SK-N-SH (cell line): ENCODE data around the gene GLIS1. TPM values are rescaled to one million over a fixed set of nuclear protein-coding genes. Genes with fewer than 3 reads are reported as not detected.

Experiments used
- CTCF ChIA-PET: fragments of 300-600, 350-600 bp; formaldehyde crosslinking; extraction: SDS; loops from one replicate; lab custom pipeline; 2021; lab: Yijun Ruan, JAX
- POLR2A ChIA-PET: fragments of 350-600 bp; sonication (Branson Sonifier 250); formaldehyde crosslinking; extraction: SDS; loops from one replicate; lab custom pipeline; 2020; ENCODE audit warnings: antibody characterized with exemption, inconsistent platforms; lab: Yijun Ruan, JAX
- DNase-seq: peaks from one replicate; pipeline ENCODE4 v3.0.0; 2012
- H2AFZ ChIP-seq: fragments of 200-600 bp; sonication (generic); 2 replicates; pipeline ENCODE4 v1.8.1; 2016; ENCODE audit warnings: antibody characterized with exemption, mild to moderate bottlenecking, low read depth
- H3F3A ChIP-seq: fragments of 200-600 bp; sonication (generic); replicated peaks from 2 replicates; pipeline ENCODE3; 2016; ENCODE audit warnings: antibody characterized with exemption, mild to moderate bottlenecking; ENCODE audit not compliant: insufficient read depth
- H3K27ac ChIP-seq, 2 experiments: fragments of 200-500 bp in 1 of 2; fragments of 200-600 bp in 1 of 2; sonication (Bioruptor generic) in 1 of 2; sonication (generic), shearing (Covaris generic) in 1 of 2; 2 replicates each; pipeline versions ENCODE4 v1.5.1 to v1.6.1; 2014 to 2016; ENCODE audit warnings: low read depth in 2 of 2, inconsistent platforms in 1 of 2, low read length in 1 of 2, mild to moderate bottlenecking in 1 of 2, mixed read lengths in 1 of 2
- H3K27me3 ChIP-seq: fragments of 200-600 bp; sonication (generic), shearing (Covaris generic); 2 replicates; pipeline ENCODE4 v1.6.1; 2016; ENCODE audit warnings: mixed run types; ENCODE audit not compliant: insufficient read depth
- H3K36me3 ChIP-seq, 2 experiments: fragments of 200-500 bp in 1 of 2; fragments of 200-600 bp in 1 of 2; sonication (Bioruptor generic) in 1 of 2; sonication (generic) in 1 of 2; replicated peaks in 1 of 2; 2 replicates each; pipeline versions ENCODE3 to v1.5.1; 2014 to 2016; ENCODE audit warnings: low read length in 1 of 2, mild to moderate bottlenecking in 1 of 2; ENCODE audit not compliant: insufficient read depth in 2 of 2, control insufficient read depth in 1 of 2
- H3K4me1 ChIP-seq, 2 experiments: fragments of 200-500 bp in 1 of 2; fragments of 200-600 bp in 1 of 2; sonication (Bioruptor generic) in 1 of 2; sonication (generic), shearing (Covaris generic) in 1 of 2; 2 replicates each; pipeline versions ENCODE4 v1.5.1 to v1.6.1; 2014 to 2016; ENCODE audit warnings: low read depth in 1 of 2, low read length in 1 of 2, mixed run types in 1 of 2; ENCODE audit not compliant: insufficient read depth in 2 of 2, control insufficient read depth in 1 of 2
- H3K4me2 ChIP-seq: fragments of 200-600 bp; sonication (generic), shearing (Covaris generic); 2 replicates; pipeline ENCODE4 v1.6.1; 2017; ENCODE audit warnings: mixed run types
- H3K4me3 ChIP-seq, 2 experiments: fragments of 200-500 bp in 1 of 2; fragments of 200-600 bp in 1 of 2; sonication (Bioruptor generic) in 1 of 2; sonication (generic), shearing (Covaris generic) in 1 of 2; 2 replicates each; pipeline versions ENCODE4 v1.5.1 to v1.8.1; 2014 to 2016; ENCODE audit warnings: low read depth in 2 of 2, inconsistent platforms in 1 of 2, low read length in 1 of 2, mild to moderate bottlenecking in 1 of 2, mixed read lengths in 1 of 2, moderate library complexity in 1 of 2
- H3K79me2 ChIP-seq: fragments of 200-600 bp; sonication (generic); 2 replicates; pipeline ENCODE4 v1.8.1; 2017; ENCODE audit warnings: mild to moderate bottlenecking; ENCODE audit not compliant: insufficient read depth
- H3K9ac ChIP-seq: fragments of 200-600 bp; sonication (generic); 2 replicates; pipeline ENCODE4 v1.6.1; 2017; ENCODE audit warnings: mixed run types
- H3K9me2 ChIP-seq: fragments of 200-600 bp; sonication (generic); 2 replicates; pipeline ENCODE4 v1.6.1; 2017; ENCODE audit warnings: mixed run types
- H3K9me3 ChIP-seq: fragments of 200-600 bp; sonication (generic); 2 replicates; pipeline ENCODE4 v1.6.1; 2017; ENCODE audit warnings: mixed run types, mild to moderate bottlenecking, moderate library complexity
- H4K20me1 ChIP-seq: fragments of 200-600 bp; sonication (generic); 2 replicates; pipeline ENCODE4 v1.6.1; 2017; ENCODE audit warnings: mild to moderate bottlenecking, mixed run types; ENCODE audit not compliant: insufficient read depth
- CHD2 ChIP-seq: fragments of 150-350 bp; IDR thresholded peaks from 2 replicates; pipeline ENCODE4 v1.6.1; 2018; ENCODE audit warnings: low read length; ENCODE audit not compliant: partially characterized antibody
- ELF1 ChIP-seq: IDR thresholded peaks from 2 replicates; pipeline ENCODE4 v1.4.0; 2012
- EP300 ChIP-seq, 2 experiments: IDR thresholded peaks; 2 replicates each; pipeline versions ENCODE4 v1.4.0 to v1.6.1; 2012; ENCODE audit warnings: borderline replicate concordance in 1 of 2, low read depth in 1 of 2, low read length in 1 of 2
- EZH2phosphoT487 ChIP-seq: fragments of 200-600 bp; sonication (generic); IDR thresholded peaks from 2 replicates; pipeline ENCODE4 v1.6.1; 2017; ENCODE audit warnings: low read depth, mixed run types, mild to moderate bottlenecking, antibody characterized with exemption, moderate library complexity, borderline replicate concordance
- FOXJ3 ChIP-seq: sonication (generic); formaldehyde crosslinking; IDR thresholded peaks from 2 replicates; pipeline ENCODE4 v1.5.1; 2020; ENCODE audit warnings: mild to moderate bottlenecking, missing genetic modification reagents
- FOXM1 ChIP-seq: IDR thresholded peaks from 2 replicates; pipeline ENCODE4 v1.4.0; 2012; ENCODE audit warnings: low read depth, mild to moderate bottlenecking
- GABPA ChIP-seq: IDR thresholded peaks from 2 replicates; pipeline ENCODE4 v1.4.0; 2012; ENCODE audit warnings: low read depth, mild to moderate bottlenecking
- GATA2 ChIP-seq: sonication (generic); formaldehyde crosslinking; IDR thresholded peaks from 2 replicates; pipeline ENCODE4 v1.5.0; 2020; ENCODE audit warnings: mild to moderate bottlenecking, missing genetic modification reagents
- NRF1 ChIP-seq: IDR thresholded peaks from 2 replicates; pipeline ENCODE4 v1.6.1; 2012; ENCODE audit warnings: low read depth, mild to moderate bottlenecking, low read length
- POLR2AphosphoS5 ChIP-seq: IDR thresholded peaks from 2 replicates; pipeline ENCODE4 v1.6.1; 2012; ENCODE audit warnings: low read depth, low read length
- RAD21 ChIP-seq: IDR thresholded peaks from 2 replicates; pipeline ENCODE4 v1.6.1; 2012; ENCODE audit warnings: mild to moderate bottlenecking, low read length
- RCOR1 ChIP-seq: fragments of 150-350 bp; IDR thresholded peaks from 2 replicates; pipeline ENCODE4 v1.6.1; 2017; ENCODE audit warnings: antibody characterized with exemption, low read length
- SMC3 ChIP-seq: IDR thresholded peaks from 2 replicates; pipeline ENCODE4 v1.6.1; 2012; ENCODE audit warnings: low read depth, low read length, improper control_type of control experiment
- TEAD4 ChIP-seq: IDR thresholded peaks from 2 replicates; pipeline ENCODE4 v1.4.0; 2012; ENCODE audit warnings: mild to moderate bottlenecking, borderline replicate concordance; ENCODE audit not compliant: insufficient read depth
- USF1 ChIP-seq: IDR thresholded peaks from 2 replicates; pipeline ENCODE4 v1.4.0; 2012; ENCODE audit warnings: low read depth, borderline replicate concordance
- YY1 ChIP-seq: IDR thresholded peaks from 2 replicates; pipeline ENCODE4 v1.4.0; 2012; ENCODE audit warnings: low read depth, mild to moderate bottlenecking
- WGBS: methylation state at CpG from one replicate; pipeline ENCODE4 v1.1.6; 2017; ENCODE audit warnings: low lambda C conversion rate; 5-methylcytosine and 5-hydroxymethylcytosine counted together
- polyA plus RNA-seq, 3 experiments: library from polyadenylated mRNA; depleted of rRNA; stranded (reverse); fragments of >200 nt; gene quantifications; 2 replicates each; pipeline ENCODE4 v1.2.3, GENCODE V29; 2012

Gene GLIS1
- polyA plus RNA-seq, 1 of the 3 experiments (the other 2 are of a cell fraction), result 0.13 TPM

DNA sequence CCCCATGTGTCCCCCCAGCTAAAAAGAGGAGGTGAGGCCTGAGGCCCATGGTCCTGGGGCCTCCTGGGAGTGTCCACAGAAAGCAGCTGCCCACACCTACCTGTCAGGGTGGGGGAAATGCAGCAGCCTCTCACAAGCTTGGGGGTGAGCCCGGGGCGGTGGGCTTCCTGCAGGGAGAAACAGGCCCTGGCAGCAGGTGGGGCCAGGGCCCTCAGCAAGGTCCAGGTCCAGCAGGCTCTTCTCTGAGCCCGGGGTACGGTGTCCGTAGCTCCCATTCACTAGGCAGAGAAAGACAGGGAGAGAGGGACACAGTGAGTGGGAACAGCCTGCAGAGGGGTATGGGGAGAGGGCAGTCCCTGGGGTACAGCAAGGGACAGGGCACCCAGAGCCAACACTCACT lies 139.0 kb downstream of the GLIS1 start:
- no peaks in the 10 kb centered on the region for H3F3A ChIP-seq
- no peaks in the 10 kb centered on the region; a peak in 1 of 4 replicates for H3K4me1 ChIP-seq
- H3K4me3 ChIP-seq, result no peak overlapping the region
- TF ChIP-seq TEAD4 (no peak), YY1 (no peak), ELF1 (no peak), RCOR1 (no peak), FOXJ3 (CRISPR knock-in tag) (no peak), EZH2phosphoT487 (no peak), EP300 (IDR thresholded peaks at IDR 0.05; ENCODE audit: borderline replicate concordance in 1 of 2, low read depth in 1 of 2, low read length in 1 of 2) (no peak), GATA2 (no peak)
- DNase-seq, result no peak
- no peaks in the 10 kb centered on the region for H3K9me3 ChIP-seq
- H4K20me1 ChIP-seq, result no peaks in the 10 kb centered on the region
- H3K4me2 ChIP-seq, result no peak overlapping the region
- no peaks in the 10 kb centered on the region for H3K79me2 ChIP-seq
- no peaks in the 10 kb centered on the region for H3K27me3 ChIP-seq
- WGBS, result 40% methylated on average over 5 of the region's 5 CpGs
- no peak overlapping the region for H2AFZ ChIP-seq
- H3K9ac ChIP-seq, result no peak overlapping the region
- no peaks in the 10 kb centered on the region for H3K36me3 ChIP-seq
- CTCF ChIA-PET, result interaction anchor here (0.9 to 2.9 kb wide), 6 partner anchors 9 to 115 kb away, joined by 3 to 9 read pairs (median 6); no protein-coding TSS in a partner anchor
- H3K27ac ChIP-seq, result no peak overlapping the region
- H3K9me2 ChIP-seq, result no peaks in the 10 kb centered on the region
- POLR2A ChIA-PET, result no interaction called here

DNA sequence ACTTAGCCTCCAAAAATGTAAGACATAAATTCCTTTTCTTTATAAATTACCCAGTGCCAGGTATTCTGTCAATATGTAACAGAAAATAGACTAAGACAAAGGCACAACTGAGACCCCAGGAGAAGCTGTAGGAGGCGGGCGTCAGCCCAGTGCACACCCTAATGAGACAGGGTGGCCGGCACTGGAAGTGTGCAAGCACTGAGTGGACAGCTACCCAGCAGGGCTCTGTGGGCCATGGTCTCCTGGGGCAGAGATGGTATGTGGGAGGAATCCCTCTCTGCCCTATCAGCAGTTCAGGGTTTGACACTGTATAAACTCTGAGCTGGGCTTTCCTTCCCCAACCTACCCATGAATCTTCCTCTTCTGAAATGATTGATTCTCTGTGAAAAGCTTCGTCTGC lies 139.5 kb downstream of the GLIS1 start:
- CTCF ChIA-PET, result interaction anchor here (0.9 to 2.9 kb wide), 4 partner anchors 9 to 82 kb away, joined by 3 to 8 read pairs (median 6); no protein-coding TSS in a partner anchor
- Histone ChIP-seq H3K79me2 (no peaks in the 10 kb centered on the region), H3K4me3 (no peak overlapping the region), H3F3A (no peaks in the 10 kb centered on the region), H3K9ac (no peak overlapping the region), H3K4me1 (no peaks in the 10 kb centered on the region; a peak in 1 of 4 replicates), H3K27me3 (no peaks in the 10 kb centered on the region), H3K9me3 (no peaks in the 10 kb centered on the region), H3K36me3 (no peaks in the 10 kb centered on the region), H4K20me1 (no peaks in the 10 kb centered on the region)
- POLR2A ChIA-PET, result no interaction called here
- WGBS, result 83% methylated on average over 4 of the region's 4 CpGs
- DNase-seq, result no peak
- no peak for TF ChIP-seq RCOR1
- TF ChIP-seq TEAD4, result no peak
- no peak for TF ChIP-seq CHD2
- TF ChIP-seq FOXM1, result no peak
- TF ChIP-seq GATA2, result no peak
- TF ChIP-seq GABPA, result no peak
- TF ChIP-seq SMC3, result no peak
- TF ChIP-seq, all 33 proteins: peak for 0
- Histone ChIP-seq H3K9me2 (no peaks in the 10 kb centered on the region), H3K4me2 (no peak overlapping the region), H2AFZ (no peak overlapping the region), H3K27ac (no peak overlapping the region)

GRCh38 chr1:53598966-53599365 lies 140.0 kb downstream of the GLIS1 start:
- no peaks in the 10 kb centered on the region for H4K20me1 ChIP-seq
- H3K4me3 ChIP-seq, result no peak overlapping the region
- no peak overlapping the region for H3K27ac ChIP-seq
- ChIA-PET POLR2A (no interaction called here), CTCF (interaction anchor here (0.9 to 2.9 kb wide), 2 partner anchors 14 to 19 kb away, joined by 3 to 8 read pairs; no protein-coding TSS in a partner anchor)
- WGBS, result 90% methylated on average over 2 of the region's 4 CpGs
- H3K27me3 ChIP-seq, result no peaks in the 10 kb centered on the region
- no peak overlapping the region for H2AFZ ChIP-seq
- H3K4me1 ChIP-seq, result peaks cover 0 to under 1% of the 10 kb centered on the region in 2 experiments; a peak in 1 of 4 replicates
- H3K4me2 ChIP-seq, result no peak overlapping the region
- no peaks in the 10 kb centered on the region for H3K36me3 ChIP-seq
- H3K9me2 ChIP-seq, result no peaks in the 10 kb centered on the region
- H3K79me2 ChIP-seq, result no peaks in the 10 kb centered on the region
- no peak for TF ChIP-seq EZH2phosphoT487
- no peak for TF ChIP-seq NRF1
- no peak for TF ChIP-seq EP300 (IDR thresholded peaks at IDR 0.05; ENCODE audit: borderline replicate concordance in 1 of 2, low read depth in 1 of 2, low read length in 1 of 2)
- TF ChIP-seq USF1, result no peak
- no peak for TF ChIP-seq RAD21
- no peak for TF ChIP-seq POLR2AphosphoS5
- H3K9me3 ChIP-seq, result no peaks in the 10 kb centered on the region
- H3K9ac ChIP-seq, result no peak overlapping the region
- no peak for DNase-seq
- no peaks in the 10 kb centered on the region for H3F3A ChIP-seq
